H1 (cell line): ENCODE results near the gene LIPC. TPM values are rescaled to one million over a fixed set of nuclear protein-coding genes. Genes with fewer than 3 reads are reported as not detected.

Source experiments
- CTCF ChIA-PET: fragments of 300-600 bp; sonication (Branson Sonifier 250); formaldehyde crosslinking; loops from one replicate; lab custom pipeline; 2021; ENCODE audit not compliant: partially characterized antibody; lab: Charles Lee
- POLR2A ChIA-PET: fragments of 300-600 bp; sonication (Branson Sonifier 250); formaldehyde crosslinking; loops from one replicate; lab custom pipeline; 2021; ENCODE audit warnings: inconsistent platforms; ENCODE audit not compliant: partially characterized antibody; lab: Charles Lee
- DNase-seq, 2 experiments: peaks; one replicate each; pipeline versions ENCODE4 v3.0.0 to v3.0.0-alpha.2; 2010 to 2022; ENCODE audit warnings: low spot score in 2 of 2, low read depth in 1 of 2, mixed read lengths in 1 of 2
- FAIRE-seq: peaks from 2 replicates; lab custom pipeline; 2011; peaks lifted over from hg19 to GRCh38; lab: Jason Lieb, UNC
- H2AFZ ChIP-seq: 2 replicates; pipeline ENCODE4 v1.8.1; 2012; ENCODE audit warnings: low read length, inconsistent platforms
- H2AK5ac ChIP-seq: 2 replicates; pipeline ENCODE4 v1.6.1; 2013; ENCODE audit warnings: low read depth, low read length
- H2BK120ac ChIP-seq: replicated peaks from 2 replicates; pipeline ENCODE3; 2013; ENCODE audit warnings: low read depth, low read length, inconsistent platforms
- H2BK12ac ChIP-seq: 2 replicates; pipeline ENCODE4 v1.6.1; 2013; ENCODE audit warnings: low read depth, low read length
- H2BK15ac ChIP-seq: 2 replicates; pipeline ENCODE4 v1.6.1; 2013; ENCODE audit warnings: low read length
- H2BK20ac ChIP-seq: 2 replicates; pipeline ENCODE4 v1.6.1; 2013; ENCODE audit warnings: low read length
- H2BK5ac ChIP-seq: 2 replicates; pipeline ENCODE4 v1.6.1; 2013; ENCODE audit warnings: low read depth, low read length
- H3K14ac ChIP-seq: 2 replicates; pipeline ENCODE4 v1.6.1; 2013; ENCODE audit warnings: inconsistent platforms; ENCODE audit not compliant: insufficient read length
- H3K18ac ChIP-seq: 2 replicates; pipeline ENCODE4 v1.6.1; 2013; ENCODE audit warnings: low read length; ENCODE audit errors: extremely low read depth
- H3K23ac ChIP-seq: 2 replicates; pipeline ENCODE4 v1.6.1; 2013; ENCODE audit warnings: inconsistent platforms; ENCODE audit not compliant: insufficient read length
- H3K23me2 ChIP-seq: 2 replicates; pipeline ENCODE4 v1.6.1; 2013; ENCODE audit warnings: low read depth, low read length
- H3K27ac ChIP-seq: 2 replicates; pipeline ENCODE4 v1.6.1; 2011; ENCODE audit warnings: low read depth, low read length, inconsistent platforms
- H3K27me3 ChIP-seq, 4 experiments: replicated peaks in 1 of 4; 1 replicate in 1 of 4; 2 replicates in 3 of 4; pipeline versions ENCODE4 v1.6.1 to v1.8.1; 2011 to 2013; ENCODE audit warnings: low read length in 3 of 4, mild to moderate bottlenecking in 3 of 4, inconsistent platforms in 2 of 4, mixed read lengths in 2 of 4, moderate library complexity in 1 of 4; ENCODE audit not compliant: control insufficient read depth in 3 of 4, insufficient read depth in 3 of 4; ENCODE audit errors: extremely low read depth in 1 of 4
- H3K36me3 ChIP-seq, 4 experiments: 2 replicates each; pipeline versions ENCODE4 v1.6.1 to v1.8.1; 2011 to 2013; ENCODE audit warnings: mild to moderate bottlenecking in 4 of 4, low read length in 3 of 4, moderate library complexity in 2 of 4, control low read depth in 1 of 4, inconsistent platforms in 1 of 4; ENCODE audit not compliant: insufficient read depth in 4 of 4, control insufficient read depth in 2 of 4
- H3K4ac ChIP-seq: replicated peaks from 2 replicates; pipeline ENCODE3; 2013; ENCODE audit warnings: low read length, low read depth, mixed read lengths, inconsistent platforms; ENCODE audit not compliant: insufficient read length
- H3K4me1 ChIP-seq, 4 experiments: replicated peaks in 1 of 4; 1 replicate in 1 of 4; 2 replicates in 3 of 4; pipeline versions ENCODE4 v1.6.1 to v1.8.1; 2011 to 2013; ENCODE audit warnings: low read length in 3 of 4, inconsistent platforms in 2 of 4, mixed read lengths in 1 of 4; ENCODE audit not compliant: insufficient read depth in 4 of 4, control insufficient read depth in 3 of 4
- H3K4me2 ChIP-seq, 2 experiments: 2 replicates each; pipeline versions ENCODE4 v1.6.1 to v1.8.1; 2011 to 2013; ENCODE audit warnings: low read depth in 2 of 2, low read length in 2 of 2, control low read depth in 1 of 2, inconsistent platforms in 1 of 2, mild to moderate bottlenecking in 1 of 2; ENCODE audit not compliant: insufficient read depth in 1 of 2
- H3K4me3 ChIP-seq, 4 experiments: fragments of 200-600, 300-600 bp in 1 of 4; sonication (generic), shearing (Covaris generic), sonication (Bioruptor Twin) in 1 of 4; 2 replicates each; pipeline versions ENCODE4 v1.5.1 to v1.8.1; 2011 to 2016; ENCODE audit warnings: low read length in 4 of 4, low read depth in 3 of 4, control low read depth in 2 of 4, inconsistent platforms in 2 of 4, mild to moderate bottlenecking in 2 of 4, mixed read lengths in 1 of 4, moderate library complexity in 1 of 4; ENCODE audit not compliant: insufficient read depth in 2 of 4; ENCODE audit errors: extremely low read depth in 1 of 4
- H3K56ac ChIP-seq: replicated peaks from 2 replicates; pipeline ENCODE3; 2013; ENCODE audit warnings: low read depth, mild to moderate bottlenecking, mixed read lengths, low read length, inconsistent platforms; ENCODE audit not compliant: insufficient read length
- H3K79me1 ChIP-seq: 2 replicates; pipeline ENCODE4 v1.6.1; 2013; ENCODE audit warnings: low read depth, low read length, control low read depth
- H3K79me2 ChIP-seq, 2 experiments: 2 replicates each; pipeline versions ENCODE4 v1.6.1 to v1.8.1; 2012 to 2013; ENCODE audit warnings: low read length in 2 of 2, mild to moderate bottlenecking in 2 of 2, inconsistent platforms in 1 of 2; ENCODE audit not compliant: insufficient read depth in 2 of 2, control insufficient read depth in 1 of 2
- H3K9ac ChIP-seq, 4 experiments: replicated peaks in 1 of 4; 1 replicate in 1 of 4; 2 replicates in 3 of 4; pipeline versions ENCODE4 v1.6.1 to v1.8.1; 2011 to 2013; ENCODE audit warnings: low read depth in 3 of 4, low read length in 3 of 4, control low read depth in 2 of 4, mild to moderate bottlenecking in 2 of 4, moderate library complexity in 2 of 4, inconsistent platforms in 1 of 4; ENCODE audit errors: extremely low read depth in 1 of 4
- H3K9me3 ChIP-seq, 2 experiments: 2 replicates each; pipeline versions ENCODE4 v1.6.1 to v1.8.1; 2012 to 2013; ENCODE audit warnings: mild to moderate bottlenecking in 2 of 2, moderate library complexity in 2 of 2, control low read depth in 1 of 2, inconsistent platforms in 1 of 2, low read depth in 1 of 2, low read length in 1 of 2, mixed read lengths in 1 of 2; ENCODE audit not compliant: insufficient read depth in 2 of 2
- H4K20me1 ChIP-seq, 2 experiments: replicated peaks in 1 of 2; 2 replicates each; pipeline versions ENCODE3 to v1.8.1; 2011 to 2013; ENCODE audit warnings: inconsistent platforms in 2 of 2, low read length in 2 of 2, mild to moderate bottlenecking in 1 of 2; ENCODE audit not compliant: insufficient read depth in 2 of 2, control insufficient read depth in 1 of 2
- H4K5ac ChIP-seq: 2 replicates; pipeline ENCODE4 v1.6.1; 2013; ENCODE audit warnings: low read length, low read depth, mixed read lengths, inconsistent platforms; ENCODE audit not compliant: insufficient read length
- H4K8ac ChIP-seq: 2 replicates; pipeline ENCODE4 v1.8.0; 2013; ENCODE audit warnings: mild to moderate bottlenecking, moderate library complexity, low read length, inconsistent platforms; ENCODE audit not compliant: insufficient read depth; ENCODE audit errors: extremely low read depth
- H4K91ac ChIP-seq: replicated peaks from 2 replicates; pipeline ENCODE3; 2013; ENCODE audit warnings: low read length, mixed read lengths, inconsistent platforms; ENCODE audit not compliant: insufficient read length
- KDM1A ChIP-seq: fragments of 200-600, 300-600 bp; sonication (generic); IDR thresholded peaks from 2 replicates; pipeline ENCODE4 v1.7.1; 2016; ENCODE audit warnings: mild to moderate bottlenecking, low read length, borderline replicate concordance
- KDM4A ChIP-seq: IDR thresholded peaks from one replicate; pipeline ENCODE4 v1.7.1; 2012; ENCODE audit warnings: low read depth, mild to moderate bottlenecking, moderate library complexity, low read length, inconsistent platforms; ENCODE audit not compliant: severe bottlenecking
- MAX ChIP-seq: IDR thresholded peaks from 2 replicates; pipeline ENCODE4 v1.6.1; 2012; ENCODE audit warnings: inconsistent platforms
- RBBP5 ChIP-seq: IDR thresholded peaks from 2 replicates; pipeline ENCODE4 v1.7.1; 2012; ENCODE audit warnings: low read depth, mild to moderate bottlenecking, inconsistent platforms, low read length, moderate library complexity, borderline replicate concordance
- SIN3A ChIP-seq, 2 experiments: IDR thresholded peaks in 1 of 2; conservative IDR thresholded peaks in 1 of 2; 2 replicates each; pipeline ENCODE4 v1.6.1; 2011 to 2012; ENCODE audit warnings: low read length in 2 of 2, improper control_type of control experiment in 1 of 2, low read depth in 1 of 2, mild to moderate bottlenecking in 1 of 2
- SIRT6 ChIP-seq: IDR thresholded peaks from one replicate; pipeline ENCODE4 v1.7.1; 2012; ENCODE audit warnings: low read length, inconsistent platforms
- USF2 ChIP-seq: IDR thresholded peaks from 2 replicates; pipeline ENCODE4 v1.6.1; 2011; ENCODE audit warnings: low read length, improper control_type of control experiment
- ZNF274 ChIP-seq: IDR thresholded peaks from 2 replicates; pipeline ENCODE4 v1.7.0; 2012; ENCODE audit warnings: low read length, borderline replicate concordance; ENCODE audit errors: extremely low read depth
- WGBS, 2 experiments: shearing (Covaris generic) in 1 of 2; methylation state at CpG; one replicate each; pipeline versions ENCODE4 v1.1.6 to v1.1.7; 2013 to 2015; ENCODE audit warnings: low lambda C conversion rate in 2 of 2, mixed read lengths in 2 of 2, inconsistent platforms in 1 of 2, low coverage in 1 of 2, missing lambda C conversion rate in 1 of 2; ENCODE audit not compliant: insufficient replicate concordance in 2 of 2, insufficient coverage in 1 of 2, insufficient read length in 1 of 2; ENCODE audit errors: extremely low coverage in 1 of 2, missing lambda C conversion rate in 1 of 2; 5-methylcytosine and 5-hydroxymethylcytosine counted together
- polyA plus RNA-seq, 7 experiments: library from polyadenylated mRNA; depleted of rRNA in 3 of 7; stranded (reverse) in 5 of 7; unstranded in 2 of 7; fragments of >200 nt in 5 of 7; fragments of 200-250 nt in 2 of 7; gene quantifications; 1 replicate in 5 of 7; 2 replicates in 1 of 7; 4 replicates in 1 of 7; pipeline versions ENCODE4 v1.2.1 to v1.2.3, GENCODE V29; 2011 to 2013; ENCODE audit warnings: missing spikeins in 2 of 7, mixed read lengths in 2 of 7
- total RNA-seq: library from RNA; stranded (reverse); fragmentation: NEBNext Ultra II Directional; extraction: Animal tissue kit (Norgen Biotek cat#: 25700); gene quantifications from 2 replicates; pipeline ENCODE4 v1.2.1, GENCODE V29; 2021

The LIPC gene
- total and polyA plus RNA-seq, 2 of the 8 experiments (the other 6 are each of a cell fraction or from before 2014, with no cell fraction given) = not detected

DNA sequence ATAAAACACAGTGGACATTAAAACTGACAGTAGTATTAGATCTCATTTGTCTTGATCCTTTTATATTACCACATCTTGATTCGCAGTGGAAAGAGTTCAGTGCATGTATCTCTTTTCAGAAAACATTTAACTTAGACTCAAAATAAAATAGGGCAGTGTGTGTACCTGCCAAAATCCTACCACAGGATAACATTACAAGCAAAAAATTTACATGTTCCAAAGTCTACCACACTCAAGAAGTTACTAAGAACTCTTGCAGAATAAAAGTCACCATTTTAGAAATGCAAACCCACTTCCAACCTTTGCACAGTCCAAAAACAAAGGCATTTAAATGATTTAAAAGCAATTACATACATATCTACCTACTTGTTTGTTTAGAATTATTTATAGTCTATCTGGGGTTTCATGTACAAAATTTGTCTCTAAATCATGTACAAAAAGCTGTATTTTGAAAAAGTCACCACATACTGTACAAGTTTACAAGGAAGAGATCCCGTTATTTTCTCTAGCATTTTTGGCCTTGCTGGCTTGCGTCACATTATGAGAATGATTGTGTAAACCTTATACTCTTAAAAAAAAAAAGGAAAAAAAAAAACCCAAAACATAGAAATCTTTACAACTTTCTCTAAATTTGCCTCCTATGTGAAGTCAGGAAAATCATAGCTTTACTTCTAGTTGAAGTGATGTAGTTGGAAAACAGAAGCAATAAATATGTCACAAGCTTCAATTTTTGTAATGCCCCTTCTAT, 163.9 kb downstream of the LIPC start:
- Histone ChIP-seq H4K5ac (no peak overlapping the region), H3K27ac (no peak overlapping the region), H3K23me2 (no peaks in the 10 kb centered on the region; the same call in 1 of the 2 replicates), H3K56ac (no peak overlapping the region), H2BK120ac (no peak overlapping the region), H2AK5ac (no peak overlapping the region), H3K14ac (no peak overlapping the region), H3K23ac (no peak overlapping the region), H2BK15ac (no peak overlapping the region), H2BK20ac (no peak overlapping the region), H2AFZ (no peak overlapping the region), H3K79me2 (no peaks in the 10 kb centered on the region), H3K27me3 (no peaks in the 10 kb centered on the region), H4K20me1 (no peaks in the 10 kb centered on the region), H3K4me1 (peaks cover 0 to 4% (median 0%) of the 10 kb centered on the region in 4 experiments; a peak in 2 of 7 replicates), H4K91ac (no peak overlapping the region), H4K8ac (no peak overlapping the region), H3K18ac (no peak overlapping the region), H3K9ac (no peak overlapping the region), H2BK5ac (no peak overlapping the region), H3K4me3 (no peak overlapping the region), H3K36me3 (peaks cover 0 to 5% (median 2%) of the 10 kb centered on the region in 4 experiments; a peak in 2 of 8 replicates), H3K4me2 (no peak overlapping the region), H3K4ac (no peak overlapping the region), H3K79me1 (no peaks in the 10 kb centered on the region), H2BK12ac (no peak overlapping the region), H3K9me3 (no peaks in the 10 kb centered on the region)
- WGBS, 2 experiments = 85% methylated on average over 3 of the region's 3 CpGs; no CpG with 5 or more reads in 1 of the 2 experiments
- DNase-seq (no peak), FAIRE-seq (no peak)
- TF ChIP-seq SIRT6 = no peak
- TF ChIP-seq SIN3A (conservative IDR thresholded peaks at IDR 0.05 in 1 of 2, IDR thresholded peaks at IDR 0.05 in 1 of 2; ENCODE audit: low read depth in 1 of 2, low read length in 2 of 2) = no peak
- no peak for TF ChIP-seq KDM1A
- no peak for TF ChIP-seq USF2
- no peak for TF ChIP-seq KDM4A
- no peak for TF ChIP-seq ZNF274
- no peak for TF ChIP-seq RBBP5
- TF ChIP-seq MAX = no peak
- ChIA-PET POLR2A (no interaction called here), CTCF (no interaction called here)
